Mesothelial cell of epicardium (in vitro differentiated cells): Measurements from ENCODE around the gene SGCD. TPM values are rescaled to one million over a fixed set of nuclear protein-coding genes. Genes with fewer than 3 reads are reported as not detected.

Experiments used
- DNase-seq, 2 experiments: peaks; one replicate each; pipeline ENCODE4 v3.0.0; 2021; ENCODE audit warnings: low spot score in 2 of 2; ENCODE audit not compliant: unreplicated experiment in 2 of 2
- H3K27ac Mint-ChIP-seq: 2 replicates; pipeline ENCODE4 v1.8.0; 2021; ENCODE audit warnings: mixed read lengths
- H3K27me3 Mint-ChIP-seq: 2 replicates; pipeline ENCODE4 v1.8.0; 2021; ENCODE audit warnings: low read depth, mixed read lengths
- H3K36me3 Mint-ChIP-seq: 2 replicates; pipeline ENCODE4 v1.8.0; 2021; ENCODE audit warnings: mixed read lengths
- H3K4me1 Mint-ChIP-seq: 2 replicates; pipeline ENCODE4 v1.8.0; 2021; ENCODE audit warnings: mixed read lengths
- H3K4me3 Mint-ChIP-seq: 2 replicates; pipeline ENCODE4 v1.8.0; 2021; ENCODE audit warnings: mild to moderate bottlenecking, moderate library complexity, mixed read lengths
- H3K9me3 Mint-ChIP-seq: 2 replicates; pipeline ENCODE4 v1.8.0; 2021; ENCODE audit warnings: mixed read lengths
- CTCF ChIP-seq: fragments of 200-600 bp; sonication (generic); IDR thresholded peaks from one replicate; pipeline ENCODE4 v1.5.0; 2021; ENCODE audit warnings: antibody characterized with exemption; ENCODE audit not compliant: unreplicated experiment
- total RNA-seq: library from RNA; stranded (reverse); gene quantifications from 3 replicates; pipeline ENCODE4 v1.2.1, GENCODE V29; 2021

Gene SGCD
- total RNA-seq, 1 donor from 2014 or later, result 4.9 TPM

- Mint-ChIP-seq H3K27me3 (no peaks in the 10 kb centered on the region), H3K27ac (no peak overlapping the region)
- TF ChIP-seq CTCF, result no peak
Observed at GRCh38 chr5:156774273-156774672, 447.3 kb downstream of the SGCD start.

GRCh38 chr5:156778139-156778706 is 451.3 kb downstream of the SGCD start:
- no peaks in the 10 kb centered on the region for H3K36me3 Mint-ChIP-seq
- H3K27me3 Mint-ChIP-seq, result no peaks in the 10 kb centered on the region
- TF ChIP-seq CTCF, result no peak
- H3K27ac Mint-ChIP-seq, result no peak overlapping the region
- no peak overlapping the region for H3K4me3 Mint-ChIP-seq
- H3K4me1 Mint-ChIP-seq, result peaks cover 3% of the 10 kb centered on the region
- no peak for DNase-seq
- H3K9me3 Mint-ChIP-seq, result peaks cover 4% of the 10 kb centered on the region

More at GRCh38 chr5:156774273-156774672, 447.3 kb downstream of the SGCD start:
- Mint-ChIP-seq H3K36me3 (no peaks in the 10 kb centered on the region), H3K4me1 (no peaks in the 10 kb centered on the region), H3K4me3 (no peak overlapping the region), H3K9me3 (peaks cover 4% of the 10 kb centered on the region)
- DNase-seq, result no peak

- no peak overlapping the region for H3K4me3 Mint-ChIP-seq
- H3K27ac Mint-ChIP-seq, result no peak overlapping the region
- no peaks in the 10 kb centered on the region for H3K36me3 Mint-ChIP-seq
- DNase-seq, result no peak
- H3K9me3 Mint-ChIP-seq, result peaks cover 4% of the 10 kb centered on the region
- no peak for TF ChIP-seq CTCF
- H3K27me3 Mint-ChIP-seq, result no peaks in the 10 kb centered on the region
- peaks cover 3% of the 10 kb centered on the region for H3K4me1 Mint-ChIP-seq
Observed at GRCh38 chr5:156778752-156779151, 451.8 kb downstream of the SGCD start.

- H3K27me3 Mint-ChIP-seq, result no peaks in the 10 kb centered on the region
- H3K4me1 Mint-ChIP-seq, result peaks cover 3% of the 10 kb centered on the region
Observed at GRCh38 chr5:156779436-156779835, 452.5 kb downstream of the SGCD start.

GRCh38 chr5:156783092-156783491 is 456.1 kb downstream of the SGCD start:
- no peak overlapping the region for H3K4me3 Mint-ChIP-seq
- H3K9me3 Mint-ChIP-seq, result peaks cover 32% of the 10 kb centered on the region
- no peaks in the 10 kb centered on the region for H3K27me3 Mint-ChIP-seq
- peaks cover 3% of the 10 kb centered on the region for H3K4me1 Mint-ChIP-seq
- no peak for TF ChIP-seq CTCF
- H3K36me3 Mint-ChIP-seq, result peaks cover 3% of the 10 kb centered on the region
- no peak for DNase-seq
- H3K27ac Mint-ChIP-seq, result no peak overlapping the region

More at GRCh38 chr5:156779436-156779835, 452.5 kb downstream of the SGCD start:
- no peak for DNase-seq
- no peak overlapping the region for H3K4me3 Mint-ChIP-seq
- peaks cover 3% of the 10 kb centered on the region for H3K36me3 Mint-ChIP-seq
- TF ChIP-seq CTCF, result no peak
- H3K9me3 Mint-ChIP-seq, result peaks cover 9% of the 10 kb centered on the region
- H3K27ac Mint-ChIP-seq, result peak overlapping the region; percentile 35

GRCh38 chr5:156794687-156795086 is 467.7 kb downstream of the SGCD start:
- Mint-ChIP-seq H3K4me3 (no peak overlapping the region), H3K27ac (peak overlapping the region; percentile 51), H3K27me3 (no peaks in the 10 kb centered on the region), H3K36me3 (no peaks in the 10 kb centered on the region), H3K4me1 (peaks cover 27% of the 10 kb centered on the region), H3K9me3 (no peaks in the 10 kb centered on the region)
- no peak for TF ChIP-seq CTCF
- DNase-seq, result no peak
